Stimulated activated CD4-positive, alpha-beta T cell treated with anti-CD3 and anti-CD28 coated beads, Interleukin-4, amount 100 ng/mL, for 24 hours (primary cell): ENCODE data around the gene TMEM52.
"Not testable (repeated sequence)": the region's sequence is repeated elsewhere in the genome, so short reads cannot be mapped to it uniquely, and the experiment has no call there.

Experiments
- DNase-seq: peaks from one replicate; pipeline ENCODE4 v3.0.0-alpha.2; 2020

TMEM52 gene

GRCh38 chr1:1945782-1946393 is 26.8 kb upstream of the TMEM52 start:
- DNase-seq, result no peak

GRCh38 chr1:1943834-1944570 is 24.9 kb upstream of the TMEM52 start:
- peak; percentile 65 for DNase-seq

GRCh38 chr1:1942753-1943656 is 23.9 kb upstream of the TMEM52 start:
- DNase-seq, result no peak

- DNase-seq, result no peak
Observed at GRCh38 chr1:1941868-1942752, 23.0 kb upstream of the TMEM52 start.

GRCh38 chr1:1941211-1941841 is 22.2 kb upstream of the TMEM52 start:
- DNase-seq, result no peak

GRCh38 chr1:1940123-1940425 is 21.0 kb upstream of the TMEM52 start:
- no peak for DNase-seq

GRCh38 chr1:1939296-1940122 is 20.4 kb upstream of the TMEM52 start:
- no peak for DNase-seq

GRCh38 chr1:1938613-1939295 is 19.7 kb upstream of the TMEM52 start:
- DNase-seq, result no peak

- DNase-seq, result no peak
Observed at GRCh38 chr1:1938276-1938573, 19.1 kb upstream of the TMEM52 start.

GRCh38 chr1:1937549-1938275 is 18.6 kb upstream of the TMEM52 start:
- no peak for DNase-seq

GRCh38 chr1:1937061-1937460 is 18.0 kb upstream of the TMEM52 start:
- no peak for DNase-seq

- not testable (repeated sequence) for DNase-seq
Observed at GRCh38 chr1:1934848-1935247, 15.8 kb upstream of the TMEM52 start.

- DNase-seq, result no peak
Observed at GRCh38 chr1:1929639-1930545, 10.8 kb upstream of the TMEM52 start.

- no peak for DNase-seq
Observed at GRCh38 chr1:1929102-1929638, 10.1 kb upstream of the TMEM52 start.

GRCh38 chr1:1928231-1929101 is 9.4 kb upstream of the TMEM52 start:
- DNase-seq, result no peak

GRCh38 chr1:1927751-1928150 is 8.7 kb upstream of the TMEM52 start:
- DNase-seq, result no peak

GRCh38 chr1:1926886-1927660 is 8.0 kb upstream of the TMEM52 start:
- no peak for DNase-seq
